ENCODE data around the gene ALKBH7. TPM values are rescaled to one million over a fixed set of nuclear protein-coding genes. Genes with fewer than 3 reads are reported as not detected.

The ALKBH7 gene
- polyA plus RNA-seq, 1 of the 3 experiments (the other 2 are of a cell fraction): 46.0 TPM

DNA sequence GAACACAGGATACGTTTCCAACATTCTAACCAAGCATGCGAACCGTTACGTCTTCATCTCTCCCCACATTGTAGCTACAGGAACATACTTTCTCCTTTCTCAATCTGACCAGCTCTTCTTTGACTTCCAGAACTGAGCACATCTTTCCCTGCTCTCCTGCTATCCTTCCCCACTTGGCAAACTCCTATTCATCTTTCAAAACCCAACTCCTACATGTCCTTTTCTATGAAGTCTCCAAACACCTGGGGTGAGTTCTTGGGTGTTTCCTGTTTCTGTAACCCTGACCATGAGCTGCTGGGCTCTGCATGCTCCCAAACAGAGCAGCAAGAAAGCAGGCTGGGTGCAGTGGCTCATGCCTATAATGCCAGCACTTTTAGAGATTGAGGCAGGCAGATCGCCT, 45.8 kb upstream of the ALKBH7 start:
- Histone ChIP-seq H3K79me2 (ENCODE audit: insufficient read depth) (no peaks in the 10 kb centered on the region), H3K4me2 (no peak overlapping the region), H3K4me1 (ENCODE audit: control insufficient read depth in 1 of 2, insufficient read depth in 2 of 2, low read depth in 1 of 2, low read length in 1 of 2) (no peaks in the 10 kb centered on the region), H3K9me3 (no peaks in the 10 kb centered on the region), H3K27me3 (ENCODE audit: insufficient read depth) (peaks cover 55% of the 10 kb centered on the region), H2AFZ (ENCODE audit: low read depth) (no peak overlapping the region), H3K9ac (no peak overlapping the region), H4K20me1 (ENCODE audit: insufficient read depth) (no peaks in the 10 kb centered on the region), H3K9me2 (no peaks in the 10 kb centered on the region), H3K36me3 (replicated peaks in 1 of 2; ENCODE audit: control insufficient read depth in 1 of 2, insufficient read depth in 2 of 2, low read length in 1 of 2) (no peaks in the 10 kb centered on the region), H3F3A (replicated peaks; ENCODE audit: insufficient read depth) (no peaks in the 10 kb centered on the region), H3K4me3 (ENCODE audit: low read depth in 2 of 2, low read length in 1 of 2) (no peak overlapping the region), H3K27ac (ENCODE audit: low read depth in 2 of 2, low read length in 1 of 2) (no peak overlapping the region)
- ChIA-PET CTCF (interaction anchor here (0.8 to 2.0 kb wide), 3 partner anchors 19 to 278 kb away, joined by 3 to 7 read pairs (median 6); no protein-coding TSS in a partner anchor), POLR2A (no interaction called here)
- TF ChIP-seq GABPA (IDR thresholded peaks at IDR 0.05; ENCODE audit: low read depth) (no peak), JUND (IDR thresholded peaks at IDR 0.05) (no peak), MXI1 (IDR thresholded peaks at IDR 0.05; ENCODE audit: low read depth, low read length) (no peak), NRF1 (IDR thresholded peaks at IDR 0.05; ENCODE audit: low read depth, low read length) (no peak), RAD21 (IDR thresholded peaks at IDR 0.05; ENCODE audit: low read length) (no peak), FOXJ3 (CRISPR knock-in tag; IDR thresholded peaks at IDR 0.05) (no peak), EP300 (IDR thresholded peaks at IDR 0.05; ENCODE audit: borderline replicate concordance in 1 of 2, low read depth in 1 of 2, low read length in 1 of 2) (no peak), TAF1 (IDR thresholded peaks at IDR 0.05; ENCODE audit: borderline replicate concordance, low read depth, low read length) (no peak), EZH2phosphoT487 (IDR thresholded peaks at IDR 0.05; ENCODE audit: borderline replicate concordance, low read depth) (no peak)
- TF ChIP-seq, protein P1, sequence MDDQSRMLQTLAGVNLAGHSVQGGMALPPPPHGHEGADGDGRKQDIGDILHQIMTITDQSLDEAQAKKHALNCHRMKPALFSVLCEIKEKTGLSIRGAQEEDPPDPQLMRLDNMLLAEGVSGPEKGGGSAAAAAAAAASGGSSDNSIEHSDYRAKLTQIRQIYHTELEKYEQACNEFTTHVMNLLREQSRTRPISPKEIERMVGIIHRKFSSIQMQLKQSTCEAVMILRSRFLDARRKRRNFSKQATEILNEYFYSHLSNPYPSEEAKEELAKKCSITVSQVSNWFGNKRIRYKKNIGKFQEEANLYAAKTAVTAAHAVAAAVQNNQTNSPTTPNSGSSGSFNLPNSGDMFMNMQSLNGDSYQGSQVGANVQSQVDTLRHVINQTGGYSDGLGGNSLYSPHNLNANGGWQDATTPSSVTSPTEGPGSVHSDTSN (IDR thresholded peaks at IDR 0.05): no peak
- TF ChIP-seq, protein P2, sequence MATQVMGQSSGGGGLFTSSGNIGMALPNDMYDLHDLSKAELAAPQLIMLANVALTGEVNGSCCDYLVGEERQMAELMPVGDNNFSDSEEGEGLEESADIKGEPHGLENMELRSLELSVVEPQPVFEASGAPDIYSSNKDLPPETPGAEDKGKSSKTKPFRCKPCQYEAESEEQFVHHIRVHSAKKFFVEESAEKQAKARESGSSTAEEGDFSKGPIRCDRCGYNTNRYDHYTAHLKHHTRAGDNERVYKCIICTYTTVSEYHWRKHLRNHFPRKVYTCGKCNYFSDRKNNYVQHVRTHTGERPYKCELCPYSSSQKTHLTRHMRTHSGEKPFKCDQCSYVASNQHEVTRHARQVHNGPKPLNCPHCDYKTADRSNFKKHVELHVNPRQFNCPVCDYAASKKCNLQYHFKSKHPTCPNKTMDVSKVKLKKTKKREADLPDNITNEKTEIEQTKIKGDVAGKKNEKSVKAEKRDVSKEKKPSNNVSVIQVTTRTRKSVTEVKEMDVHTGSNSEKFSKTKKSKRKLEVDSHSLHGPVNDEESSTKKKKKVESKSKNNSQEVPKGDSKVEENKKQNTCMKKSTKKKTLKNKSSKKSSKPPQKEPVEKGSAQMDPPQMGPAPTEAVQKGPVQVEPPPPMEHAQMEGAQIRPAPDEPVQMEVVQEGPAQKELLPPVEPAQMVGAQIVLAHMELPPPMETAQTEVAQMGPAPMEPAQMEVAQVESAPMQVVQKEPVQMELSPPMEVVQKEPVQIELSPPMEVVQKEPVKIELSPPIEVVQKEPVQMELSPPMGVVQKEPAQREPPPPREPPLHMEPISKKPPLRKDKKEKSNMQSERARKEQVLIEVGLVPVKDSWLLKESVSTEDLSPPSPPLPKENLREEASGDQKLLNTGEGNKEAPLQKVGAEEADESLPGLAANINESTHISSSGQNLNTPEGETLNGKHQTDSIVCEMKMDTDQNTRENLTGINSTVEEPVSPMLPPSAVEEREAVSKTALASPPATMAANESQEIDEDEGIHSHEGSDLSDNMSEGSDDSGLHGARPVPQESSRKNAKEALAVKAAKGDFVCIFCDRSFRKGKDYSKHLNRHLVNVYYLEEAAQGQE (IDR thresholded peaks at IDR 0.05; ENCODE audit: low read depth, low read length): no peak
- TF ChIP-seq, protein P3, sequence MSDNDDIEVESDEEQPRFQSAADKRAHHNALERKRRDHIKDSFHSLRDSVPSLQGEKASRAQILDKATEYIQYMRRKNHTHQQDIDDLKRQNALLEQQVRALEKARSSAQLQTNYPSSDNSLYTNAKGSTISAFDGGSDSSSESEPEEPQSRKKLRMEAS (IDR thresholded peaks at IDR 0.05; ENCODE audit: low read depth): no peak
- TF ChIP-seq, protein P4, sequence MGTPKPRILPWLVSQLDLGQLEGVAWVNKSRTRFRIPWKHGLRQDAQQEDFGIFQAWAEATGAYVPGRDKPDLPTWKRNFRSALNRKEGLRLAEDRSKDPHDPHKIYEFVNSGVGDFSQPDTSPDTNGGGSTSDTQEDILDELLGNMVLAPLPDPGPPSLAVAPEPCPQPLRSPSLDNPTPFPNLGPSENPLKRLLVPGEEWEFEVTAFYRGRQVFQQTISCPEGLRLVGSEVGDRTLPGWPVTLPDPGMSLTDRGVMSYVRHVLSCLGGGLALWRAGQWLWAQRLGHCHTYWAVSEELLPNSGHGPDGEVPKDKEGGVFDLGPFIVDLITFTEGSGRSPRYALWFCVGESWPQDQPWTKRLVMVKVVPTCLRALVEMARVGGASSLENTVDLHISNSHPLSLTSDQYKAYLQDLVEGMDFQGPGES (IDR thresholded peaks at IDR 0.05; ENCODE audit: low read depth, low read length): no peak
- WGBS (ENCODE audit: low lambda C conversion rate): 26% methylated on average over 5 of the region's 5 CpGs
- no peak for DNase-seq
